ENCODE measurements around the gene MYCL. TPM values are rescaled to one million over a fixed set of nuclear protein-coding genes. Genes with fewer than 3 reads are reported as not detected.

Gene MYCL
- total and polyA plus RNA-seq, 2 experiments from 2014 or later: 6.3 to 7.8 TPM

- Histone ChIP-seq H3K27ac (no peak overlapping the region), H3K79me2 (no peaks in the 10 kb centered on the region), H4K20me1 (ENCODE audit: insufficient read depth, poor library complexity, severe bottlenecking) (no peaks in the 10 kb centered on the region), H3K9me3 (ENCODE audit: low read depth) (no peaks in the 10 kb centered on the region), H3K4me2 (no peak overlapping the region), H3K4me1 (ENCODE audit: insufficient read depth) (peaks cover 6% of the 10 kb centered on the region), H3K4me3 (no peak overlapping the region), H3K36me3 (replicated peaks; ENCODE audit: insufficient read depth, low read depth) (no peaks in the 10 kb centered on the region), H3K27me3 (no peaks in the 10 kb centered on the region), H3K9me2 (replicated peaks; ENCODE audit: insufficient read depth) (no peaks in the 10 kb centered on the region), H2AFZ (no peak overlapping the region)
- WGBS (ENCODE audit: low lambda C conversion rate, missing lambda C conversion rate): 93% methylated on average over 2 of the region's 2 CpGs
- DNase-seq (ENCODE audit: low spot score): no peak
- TF ChIP-seq EZH2phosphoT487 (IDR thresholded peaks at IDR 0.05; ENCODE audit: low read depth, severe bottlenecking, unreplicated experiment) (no peak), EZH2 (IDR thresholded peaks at IDR 0.05; ENCODE audit: borderline replicate concordance) (no peak), CTCF (IDR thresholded peaks at IDR 0.05; ENCODE audit: poor library complexity) (no peak)
These were observed 35.2 kb upstream of the MYCL start for GRCh38 chr1:39936724-39937491.

- Histone ChIP-seq H3K9me3 (ENCODE audit: low read depth) (no peaks in the 10 kb centered on the region), H3K4me3 (no peak overlapping the region), H3K79me2 (no peaks in the 10 kb centered on the region), H3K36me3 (replicated peaks; ENCODE audit: insufficient read depth, low read depth) (no peaks in the 10 kb centered on the region), H3K9me2 (replicated peaks; ENCODE audit: insufficient read depth) (no peaks in the 10 kb centered on the region), H4K20me1 (ENCODE audit: insufficient read depth, poor library complexity, severe bottlenecking) (no peaks in the 10 kb centered on the region), H2AFZ (no peak overlapping the region), H3K27ac (peak overlapping the region; percentile 92), H3K4me1 (ENCODE audit: insufficient read depth) (peaks cover 6% of the 10 kb centered on the region), H3K4me2 (peak overlapping the region; percentile 12), H3K27me3 (no peaks in the 10 kb centered on the region)
- peak; percentile 94 for DNase-seq (ENCODE audit: low spot score)
- TF ChIP-seq CTCF (IDR thresholded peaks at IDR 0.05; ENCODE audit: poor library complexity) (no peak), EZH2phosphoT487 (IDR thresholded peaks at IDR 0.05; ENCODE audit: low read depth, severe bottlenecking, unreplicated experiment) (no peak), EZH2 (IDR thresholded peaks at IDR 0.05; ENCODE audit: borderline replicate concordance) (no peak)
- 49% methylated on average over 12 of the region's 12 CpGs for WGBS (ENCODE audit: low lambda C conversion rate, missing lambda C conversion rate)
These were observed 32.5 kb upstream of the MYCL start for GRCh38 chr1:39933956-39934941.

GRCh38 chr1:39928809-39929587 lies 27.3 kb upstream of the MYCL start:
- H3K4me3 ChIP-seq: no peak overlapping the region
- 76% methylated on average over 7 of the region's 7 CpGs for WGBS (ENCODE audit: low lambda C conversion rate, missing lambda C conversion rate)
- no peak overlapping the region for H3K27ac ChIP-seq
- no peaks in the 10 kb centered on the region for H3K79me2 ChIP-seq
- no peak overlapping the region for H3K4me2 ChIP-seq
- H3K36me3 ChIP-seq (replicated peaks; ENCODE audit: insufficient read depth, low read depth): no peaks in the 10 kb centered on the region
- H3K9me3 ChIP-seq (ENCODE audit: low read depth): no peaks in the 10 kb centered on the region
- no peaks in the 10 kb centered on the region for H3K9me2 ChIP-seq (replicated peaks; ENCODE audit: insufficient read depth)
- DNase-seq (ENCODE audit: low spot score): no peak
- peaks cover 12% of the 10 kb centered on the region for H3K4me1 ChIP-seq (ENCODE audit: insufficient read depth)
- no peaks in the 10 kb centered on the region for H3K27me3 ChIP-seq
- no peak overlapping the region for H2AFZ ChIP-seq
- H4K20me1 ChIP-seq (ENCODE audit: insufficient read depth, poor library complexity, severe bottlenecking): no peaks in the 10 kb centered on the region
- TF ChIP-seq EZH2 (IDR thresholded peaks at IDR 0.05; ENCODE audit: borderline replicate concordance) (no peak), EZH2phosphoT487 (IDR thresholded peaks at IDR 0.05; ENCODE audit: low read depth, severe bottlenecking, unreplicated experiment) (no peak), CTCF (IDR thresholded peaks at IDR 0.05; ENCODE audit: poor library complexity) (no peak)
